Measurements from ENCODE around the gene SHANK3.

The SHANK3 gene

DNA sequence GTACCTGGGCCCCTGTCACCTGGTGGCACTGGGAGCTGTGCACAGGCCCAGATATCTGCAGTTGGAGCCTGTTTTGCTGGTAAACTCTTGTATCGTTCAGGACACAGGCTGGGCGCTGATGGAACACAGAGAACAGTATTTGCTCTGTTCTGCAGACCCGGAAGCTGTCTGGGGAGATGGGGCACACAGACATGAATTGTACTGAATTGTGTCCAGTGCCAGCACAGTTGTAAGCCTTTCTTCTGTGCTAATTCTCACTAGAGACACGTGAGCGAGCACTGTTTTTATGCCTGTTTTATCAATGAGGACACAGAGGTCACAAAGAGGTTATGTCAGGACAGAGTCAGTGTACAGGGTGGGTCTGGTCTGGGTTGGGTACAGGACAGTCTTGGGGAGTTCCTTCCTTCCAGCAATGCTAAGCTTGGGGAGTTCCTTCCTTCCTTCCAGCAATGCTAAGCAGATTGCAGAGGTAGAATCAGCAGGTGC, 41.0 kb downstream of the SHANK3 start:
- DNase-seq (ENCODE audit: low spot score), result no peak

DNA sequence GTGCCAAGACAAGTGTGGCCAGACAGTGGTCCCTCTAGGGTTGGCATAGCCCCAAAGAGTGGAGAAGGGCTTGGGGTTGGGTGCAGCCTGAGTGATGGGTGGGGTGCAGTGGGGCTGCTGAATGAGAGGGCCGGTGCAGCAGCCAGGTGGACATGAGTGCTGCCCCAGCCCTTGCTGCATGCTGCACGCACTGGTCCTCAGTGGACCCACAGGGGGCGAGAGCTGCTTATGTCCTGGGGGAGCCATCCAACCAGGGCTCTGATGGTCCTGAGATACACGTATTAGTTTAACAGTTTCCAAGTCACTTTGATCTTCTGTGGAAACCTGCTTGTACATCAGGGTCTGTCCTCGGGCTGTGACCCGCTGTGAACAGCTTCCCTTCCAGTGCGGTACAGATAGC, 41.5 kb downstream of the SHANK3 start:
- no peak for DNase-seq (ENCODE audit: low spot score)

- no peak for DNase-seq (ENCODE audit: low spot score)
Observed at GRCh38 chr22:50714631-50715179, 42.1 kb downstream of the SHANK3 start.

DNA sequence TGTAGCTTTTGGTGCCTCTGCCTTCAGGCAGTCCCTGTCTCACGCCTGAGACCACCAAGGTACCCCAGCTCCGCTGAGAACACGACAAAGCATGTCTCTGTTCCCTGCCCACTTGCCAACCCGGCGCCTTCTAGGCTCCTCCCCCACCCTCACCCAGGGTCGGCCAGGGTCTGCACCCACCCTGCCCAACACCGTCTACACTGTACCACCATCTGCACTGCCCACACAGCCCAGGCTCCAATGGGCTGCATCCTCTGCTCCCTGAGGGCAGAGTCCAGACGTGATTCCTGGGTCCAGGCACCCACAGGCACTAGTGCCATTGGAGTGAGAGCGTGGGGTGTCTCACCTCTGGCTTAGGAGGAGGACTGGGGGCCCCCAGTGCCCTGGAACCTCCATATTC, 42.6 kb downstream of the SHANK3 start:
- no peak for DNase-seq (ENCODE audit: low spot score)

DNA sequence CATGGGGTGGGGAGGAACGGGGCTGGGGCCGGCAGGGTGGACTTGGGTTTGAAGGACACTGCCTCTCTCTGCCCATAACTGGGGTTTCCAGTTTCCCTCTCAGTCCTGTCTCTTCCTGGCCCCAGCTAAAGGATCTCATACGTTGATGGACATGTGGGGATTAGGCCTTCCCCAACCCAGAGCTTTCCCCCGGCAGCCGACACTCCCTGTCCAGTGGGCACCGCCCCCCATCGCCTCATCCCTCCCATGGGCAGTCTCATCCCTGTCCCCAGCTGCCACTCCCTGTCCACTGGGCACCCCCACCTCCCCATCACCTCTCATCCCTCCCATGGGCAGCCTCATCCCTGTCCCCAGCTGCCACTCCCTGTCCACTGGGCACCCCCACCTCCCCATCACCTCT, 43.2 kb downstream of the SHANK3 start:
- DNase-seq (ENCODE audit: low spot score), result no peak

GRCh38 chr22:50716290-50717024, 43.8 kb downstream of the SHANK3 start:
- DNase-seq (ENCODE audit: low spot score), result no peak

- DNase-seq (ENCODE audit: low spot score), result no peak
Observed at GRCh38 chr22:50717709-50718351, 45.2 kb downstream of the SHANK3 start.

- no peak for DNase-seq (ENCODE audit: low spot score)
Observed at GRCh38 chr22:50718352-50718709, 45.7 kb downstream of the SHANK3 start.

DNA sequence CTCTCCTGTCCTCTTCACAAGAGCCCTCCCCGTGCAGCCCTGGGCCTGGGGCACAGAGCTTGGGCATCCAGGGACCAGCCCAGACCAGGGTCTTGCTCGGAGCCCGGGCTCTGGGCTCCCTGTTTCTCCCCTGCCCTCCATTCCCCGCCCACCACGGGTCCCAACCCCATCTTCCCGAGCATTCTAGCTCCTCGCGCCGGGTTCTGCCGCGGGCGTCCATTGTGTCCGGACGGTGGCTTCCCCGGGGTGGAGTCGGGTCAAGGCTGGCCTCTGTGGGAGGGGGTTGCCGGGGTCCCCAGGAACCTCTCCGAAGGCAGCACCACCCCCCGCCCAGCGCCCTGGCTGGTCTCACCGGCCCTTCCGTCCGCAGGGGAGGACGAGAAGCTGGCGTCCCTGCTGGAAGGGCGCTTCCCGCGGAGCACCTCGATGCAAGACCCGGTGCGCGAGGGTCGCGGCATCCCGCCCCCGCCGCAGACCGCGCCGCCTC, 47.2 kb downstream of the SHANK3 start:
- DNase-seq (ENCODE audit: low spot score), result no peak

GRCh38 chr22:50720301-50721256, 48.0 kb downstream of the SHANK3 start:
- DNase-seq (ENCODE audit: low spot score), result no peak

DNA sequence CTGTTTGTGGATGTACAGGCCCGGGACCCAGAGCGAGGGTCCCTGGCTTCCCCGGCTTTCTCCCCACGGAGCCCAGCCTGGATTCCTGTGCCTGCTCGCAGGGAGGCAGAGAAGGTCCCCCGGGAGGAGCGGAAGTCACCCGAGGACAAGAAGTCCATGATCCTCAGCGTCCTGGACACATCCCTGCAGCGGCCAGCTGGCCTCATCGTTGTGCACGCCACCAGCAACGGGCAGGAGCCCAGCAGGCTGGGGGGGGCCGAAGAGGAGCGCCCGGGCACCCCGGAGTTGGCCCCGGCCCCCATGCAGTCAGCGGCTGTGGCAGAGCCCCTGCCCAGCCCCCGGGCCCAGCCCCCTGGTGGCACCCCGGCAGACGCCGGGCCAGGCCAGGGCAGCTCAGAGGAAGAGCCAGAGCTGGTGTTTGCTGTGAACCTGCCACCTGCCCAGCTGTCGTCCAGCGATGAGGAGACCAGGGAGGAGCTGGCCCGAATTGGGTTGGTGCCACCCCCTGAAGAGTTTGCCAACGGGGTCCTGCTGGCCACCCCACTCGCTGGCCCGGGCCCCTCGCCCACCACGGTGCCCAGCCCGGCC, 48.7 kb downstream of the SHANK3 start:
- DNase-seq (ENCODE audit: low spot score), result no peak

DNA sequence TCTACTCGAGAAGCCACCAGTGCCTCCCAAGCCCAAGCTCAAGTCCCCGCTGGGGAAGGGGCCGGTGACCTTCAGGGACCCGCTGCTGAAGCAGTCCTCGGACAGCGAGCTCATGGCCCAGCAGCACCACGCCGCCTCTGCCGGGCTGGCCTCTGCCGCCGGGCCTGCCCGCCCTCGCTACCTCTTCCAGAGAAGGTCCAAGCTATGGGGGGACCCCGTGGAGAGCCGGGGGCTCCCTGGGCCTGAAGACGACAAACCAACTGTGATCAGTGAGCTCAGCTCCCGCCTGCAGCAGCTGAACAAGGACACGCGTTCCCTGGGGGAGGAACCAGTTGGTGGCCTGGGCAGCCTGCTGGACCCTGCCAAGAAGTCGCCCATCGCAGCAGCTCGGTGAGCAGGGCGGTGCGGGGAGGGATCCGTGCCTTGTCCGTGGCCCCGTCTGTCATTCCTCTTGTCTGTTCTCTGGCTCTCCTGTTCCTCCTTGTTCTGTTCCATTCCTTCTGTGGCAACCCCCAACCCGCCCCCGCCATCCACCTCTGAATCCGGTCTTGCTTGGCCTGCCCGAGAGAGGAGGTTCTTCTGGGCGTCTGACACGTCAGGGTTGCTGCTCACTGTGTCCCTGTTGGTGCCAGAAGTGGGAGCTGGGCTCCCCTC, 49.6 kb downstream of the SHANK3 start:
- DNase-seq (ENCODE audit: low spot score), result no peak

Measured in HuH-7 (cell line).